ENCODE results near the gene EN1. TPM values are rescaled to one million over a fixed set of nuclear protein-coding genes. Genes with fewer than 3 reads are reported as not detected.

The EN1 gene
- total RNA-seq, 1 donor: not detected

- TF ChIP-seq CTCF (IDR thresholded peaks at IDR 0.05; ENCODE audit: insufficient read depth, low read depth, low read length): no peak
- H3K4me3 ChIP-seq (ENCODE audit: low read depth, low read length): no peak overlapping the region
- DNase-seq (ENCODE audit: low read depth): no peak
These were observed 15.2 kb downstream of the EN1 start for GRCh38 chr2:118832071-118832790.

GRCh38 chr2:118830881-118831280 lies 16.6 kb downstream of the EN1 start:
- no peak for TF ChIP-seq CTCF (IDR thresholded peaks at IDR 0.05; ENCODE audit: insufficient read depth, low read depth, low read length)
- H3K4me3 ChIP-seq (ENCODE audit: low read depth, low read length): no peak overlapping the region
- DNase-seq (ENCODE audit: low read depth): no peak

- no peak for TF ChIP-seq CTCF (IDR thresholded peaks at IDR 0.05; ENCODE audit: insufficient read depth, low read depth, low read length)
- no peak overlapping the region for H3K4me3 ChIP-seq (ENCODE audit: low read depth, low read length)
- DNase-seq (ENCODE audit: low read depth): no peak
These were observed 17.3 kb downstream of the EN1 start for GRCh38 chr2:118830118-118830517.

- H3K4me3 ChIP-seq (ENCODE audit: low read depth, low read length): no peak overlapping the region
- no peak for TF ChIP-seq CTCF (IDR thresholded peaks at IDR 0.05; ENCODE audit: insufficient read depth, low read depth, low read length)
These were observed 21.4 kb downstream of the EN1 start for GRCh38 chr2:118826093-118826492.

GRCh38 chr2:118823633-118824032 lies 23.8 kb downstream of the EN1 start:
- TF ChIP-seq CTCF (IDR thresholded peaks at IDR 0.05; ENCODE audit: insufficient read depth, low read depth, low read length): no peak
- H3K4me3 ChIP-seq (ENCODE audit: low read depth, low read length): no peak overlapping the region
- DNase-seq (ENCODE audit: low read depth): no peak

More at GRCh38 chr2:118826093-118826492, 21.4 kb downstream of the EN1 start:
- no peak for DNase-seq (ENCODE audit: low read depth)

- DNase-seq (ENCODE audit: low read depth): no peak
- H3K4me3 ChIP-seq (ENCODE audit: low read depth, low read length): no peak overlapping the region
- no peak for TF ChIP-seq CTCF (IDR thresholded peaks at IDR 0.05; ENCODE audit: insufficient read depth, low read depth, low read length)
These were observed 24.9 kb downstream of the EN1 start for GRCh38 chr2:118822572-118822971.

GRCh38 chr2:118822015-118822414 lies 25.4 kb downstream of the EN1 start:
- no peak for DNase-seq (ENCODE audit: low read depth)
- H3K4me3 ChIP-seq (ENCODE audit: low read depth, low read length): no peak overlapping the region
- no peak for TF ChIP-seq CTCF (IDR thresholded peaks at IDR 0.05; ENCODE audit: insufficient read depth, low read depth, low read length)
